Neural cell (in vitro differentiated cells): ENCODE results near the gene TSPAN9.

Experiments used
- EP300 ChIP-seq: fragments of 450-650 bp; conservative IDR thresholded peaks from 2 replicates; pipeline ENCODE4 v1.6.1; 2014; ENCODE audit warnings: antibody characterized with exemption, mild to moderate bottlenecking, moderate library complexity; ENCODE audit not compliant: poor library complexity, severe bottlenecking
- EZH2 ChIP-seq: fragments of 200-600, 300-800 bp; shearing (Covaris generic), sonication (generic); IDR thresholded peaks from 2 replicates; pipeline ENCODE4 v1.6.1; 2014; ENCODE audit warnings: antibody characterized with exemption, low read length, borderline replicate concordance, mild to moderate bottlenecking; ENCODE audit not compliant: insufficient read depth, poor library complexity, severe bottlenecking
- POLR2AphosphoS5 ChIP-seq: IDR thresholded peaks from 2 replicates; pipeline ENCODE4 v1.6.1; 2012
- RAD21 ChIP-seq: fragments of 450-650 bp; conservative IDR thresholded peaks from 2 replicates; pipeline ENCODE4 v1.6.1; 2014; ENCODE audit warnings: antibody characterized with exemption, mild to moderate bottlenecking, moderate library complexity
- SMC3 ChIP-seq: fragments of 450-650 bp; conservative IDR thresholded peaks from 2 replicates; pipeline ENCODE4 v1.6.1; 2014; ENCODE audit warnings: antibody characterized with exemption, mild to moderate bottlenecking, moderate library complexity; ENCODE audit not compliant: poor library complexity
- TAF1 ChIP-seq: IDR thresholded peaks from 2 replicates; pipeline ENCODE4 v1.6.1; 2012; ENCODE audit warnings: low read depth
- TF ChIP-seq, protein P1 (sequence below): fragments of 450-650 bp; IDR thresholded peaks from 2 replicates; pipeline ENCODE4 v1.5.1; 2014; ENCODE audit warnings: antibody characterized with exemption, mild to moderate bottlenecking, moderate library complexity; ENCODE audit not compliant: poor library complexity, severe bottlenecking
- TF ChIP-seq, protein P2 (sequence below): IDR thresholded peaks from 2 replicates; pipeline ENCODE4 v1.6.1; 2012; ENCODE audit warnings: borderline replicate concordance

DNA sequence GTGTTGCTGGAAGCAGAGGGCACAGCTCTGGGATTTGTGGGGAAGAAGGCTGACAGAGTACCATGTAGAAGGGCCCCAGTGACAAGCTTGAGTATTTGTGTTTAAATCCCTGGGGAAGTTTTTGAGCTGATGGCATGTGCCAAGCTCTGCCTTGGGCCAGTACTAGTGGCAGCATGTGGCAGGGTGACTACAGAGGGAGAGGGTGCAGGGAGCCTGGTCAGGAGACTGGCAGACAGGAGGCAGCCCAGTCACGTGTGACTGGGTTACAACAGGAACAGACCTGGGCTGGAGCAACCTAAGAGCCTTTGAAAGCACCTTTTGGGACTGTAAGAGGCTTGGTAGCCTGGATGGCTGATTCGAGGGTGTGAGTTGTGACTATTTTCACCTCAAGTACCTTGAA, 112.1 kb downstream of the TSPAN9 start:
- TF ChIP-seq TAF1 = no peak
- TF ChIP-seq, protein P1, sequence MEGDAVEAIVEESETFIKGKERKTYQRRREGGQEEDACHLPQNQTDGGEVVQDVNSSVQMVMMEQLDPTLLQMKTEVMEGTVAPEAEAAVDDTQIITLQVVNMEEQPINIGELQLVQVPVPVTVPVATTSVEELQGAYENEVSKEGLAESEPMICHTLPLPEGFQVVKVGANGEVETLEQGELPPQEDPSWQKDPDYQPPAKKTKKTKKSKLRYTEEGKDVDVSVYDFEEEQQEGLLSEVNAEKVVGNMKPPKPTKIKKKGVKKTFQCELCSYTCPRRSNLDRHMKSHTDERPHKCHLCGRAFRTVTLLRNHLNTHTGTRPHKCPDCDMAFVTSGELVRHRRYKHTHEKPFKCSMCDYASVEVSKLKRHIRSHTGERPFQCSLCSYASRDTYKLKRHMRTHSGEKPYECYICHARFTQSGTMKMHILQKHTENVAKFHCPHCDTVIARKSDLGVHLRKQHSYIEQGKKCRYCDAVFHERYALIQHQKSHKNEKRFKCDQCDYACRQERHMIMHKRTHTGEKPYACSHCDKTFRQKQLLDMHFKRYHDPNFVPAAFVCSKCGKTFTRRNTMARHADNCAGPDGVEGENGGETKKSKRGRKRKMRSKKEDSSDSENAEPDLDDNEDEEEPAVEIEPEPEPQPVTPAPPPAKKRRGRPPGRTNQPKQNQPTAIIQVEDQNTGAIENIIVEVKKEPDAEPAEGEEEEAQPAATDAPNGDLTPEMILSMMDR = no peak
- no peak for TF ChIP-seq SMC3
- TF ChIP-seq EP300 = no peak
- no peak for TF ChIP-seq RAD21
- TF ChIP-seq, protein P2, sequence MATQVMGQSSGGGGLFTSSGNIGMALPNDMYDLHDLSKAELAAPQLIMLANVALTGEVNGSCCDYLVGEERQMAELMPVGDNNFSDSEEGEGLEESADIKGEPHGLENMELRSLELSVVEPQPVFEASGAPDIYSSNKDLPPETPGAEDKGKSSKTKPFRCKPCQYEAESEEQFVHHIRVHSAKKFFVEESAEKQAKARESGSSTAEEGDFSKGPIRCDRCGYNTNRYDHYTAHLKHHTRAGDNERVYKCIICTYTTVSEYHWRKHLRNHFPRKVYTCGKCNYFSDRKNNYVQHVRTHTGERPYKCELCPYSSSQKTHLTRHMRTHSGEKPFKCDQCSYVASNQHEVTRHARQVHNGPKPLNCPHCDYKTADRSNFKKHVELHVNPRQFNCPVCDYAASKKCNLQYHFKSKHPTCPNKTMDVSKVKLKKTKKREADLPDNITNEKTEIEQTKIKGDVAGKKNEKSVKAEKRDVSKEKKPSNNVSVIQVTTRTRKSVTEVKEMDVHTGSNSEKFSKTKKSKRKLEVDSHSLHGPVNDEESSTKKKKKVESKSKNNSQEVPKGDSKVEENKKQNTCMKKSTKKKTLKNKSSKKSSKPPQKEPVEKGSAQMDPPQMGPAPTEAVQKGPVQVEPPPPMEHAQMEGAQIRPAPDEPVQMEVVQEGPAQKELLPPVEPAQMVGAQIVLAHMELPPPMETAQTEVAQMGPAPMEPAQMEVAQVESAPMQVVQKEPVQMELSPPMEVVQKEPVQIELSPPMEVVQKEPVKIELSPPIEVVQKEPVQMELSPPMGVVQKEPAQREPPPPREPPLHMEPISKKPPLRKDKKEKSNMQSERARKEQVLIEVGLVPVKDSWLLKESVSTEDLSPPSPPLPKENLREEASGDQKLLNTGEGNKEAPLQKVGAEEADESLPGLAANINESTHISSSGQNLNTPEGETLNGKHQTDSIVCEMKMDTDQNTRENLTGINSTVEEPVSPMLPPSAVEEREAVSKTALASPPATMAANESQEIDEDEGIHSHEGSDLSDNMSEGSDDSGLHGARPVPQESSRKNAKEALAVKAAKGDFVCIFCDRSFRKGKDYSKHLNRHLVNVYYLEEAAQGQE = no peak
- TF ChIP-seq EZH2 = no peak
- no peak for TF ChIP-seq POLR2AphosphoS5
